ENCODE results near the gene ISG20. TPM values are rescaled to one million over a fixed set of nuclear protein-coding genes. Genes with fewer than 3 reads are reported as not detected.

The ISG20 gene
- total RNA-seq, 1 experiment from 2014 or later = 6.4 TPM

GRCh38 chr15:88613074-88613944 is 25.5 kb upstream of the ISG20 start:
- Histone ChIP-seq H3K4me1 (peaks cover 13% of the 10 kb centered on the region), H3K9me3 (no peaks in the 10 kb centered on the region), H3K27me3 (replicated peaks; ENCODE audit: control insufficient read depth, insufficient read depth, low read length) (no peaks in the 10 kb centered on the region), H3K4me3 (ENCODE audit: low read depth, low read length) (no peak overlapping the region), H3K36me3 (ENCODE audit: control insufficient read depth, insufficient read depth, low read length) (no peaks in the 10 kb centered on the region)
- BruUV-seq (replicated peaks) = no TSS peak
- no peak for DNase-seq
- no peak overlapping the region for H3K4me3 Mint-ChIP-seq (ENCODE audit: unreplicated experiment)
- CTCF ChIA-PET = interaction anchor here (0.6 to 1.1 kb wide), 2 partner anchors 28 to 146 kb away, joined by 3 to 4 read pairs; partner anchors contain the start of genes MRPL46 and MRPS11
- H3K27me3 Mint-ChIP-seq (ENCODE audit: insufficient read depth, unreplicated experiment) = peaks cover 5% of the 10 kb centered on the region
- POLR2A ChIA-PET = no interaction called here
- no peaks in the 10 kb centered on the region for H3K9me3 Mint-ChIP-seq (ENCODE audit: unreplicated experiment)
- intact Hi-C loops (cut with micrococcal nuclease; ENCODE audit: unreplicated experiment) = no loop called here
- no peak overlapping the region for H3K27ac Mint-ChIP-seq (ENCODE audit: unreplicated experiment)
- no peaks in the 10 kb centered on the region for H3K36me3 Mint-ChIP-seq (ENCODE audit: insufficient read depth, unreplicated experiment)
- TF ChIP-seq CTCF (IDR thresholded peaks at IDR 0.05; ENCODE audit: insufficient read depth in 1 of 2, low read depth in 1 of 2, low read length in 1 of 2, severe bottlenecking in 1 of 2, unreplicated experiment in 1 of 2) = no peak
- H3K4me1 Mint-ChIP-seq (ENCODE audit: low read depth, unreplicated experiment) = no peaks in the 10 kb centered on the region

GRCh38 chr15:88615303-88616107 is 23.3 kb upstream of the ISG20 start:
- DNase-seq = no peak
- Histone ChIP-seq H3K4me1 (peaks cover 13% of the 10 kb centered on the region), H3K4me3 (ENCODE audit: low read depth, low read length) (no peak overlapping the region), H3K27me3 (replicated peaks; ENCODE audit: control insufficient read depth, insufficient read depth, low read length) (no peaks in the 10 kb centered on the region), H3K36me3 (ENCODE audit: control insufficient read depth, insufficient read depth, low read length) (no peaks in the 10 kb centered on the region), H3K9me3 (no peaks in the 10 kb centered on the region)
- CTCF ChIA-PET = interaction anchor here (0.7 to 2.0 kb wide), 2 partner anchors 23 to 113 kb away, joined by 4 to 6 read pairs; partner anchors contain the start of gene ISG20
- H3K27me3 Mint-ChIP-seq (ENCODE audit: insufficient read depth, unreplicated experiment) = no peaks in the 10 kb centered on the region
- no peak overlapping the region for H3K4me3 Mint-ChIP-seq (ENCODE audit: unreplicated experiment)
- no peaks in the 10 kb centered on the region for H3K4me1 Mint-ChIP-seq (ENCODE audit: low read depth, unreplicated experiment)
- BruUV-seq (replicated peaks) = no TSS peak
- H3K36me3 Mint-ChIP-seq (ENCODE audit: insufficient read depth, unreplicated experiment) = no peaks in the 10 kb centered on the region
- POLR2A ChIA-PET = interaction anchor here (1.0 kb wide), 1 partner anchor 156 kb away, joined by 3 read pairs; no protein-coding TSS in a partner anchor
- intact Hi-C loops (cut with micrococcal nuclease; ENCODE audit: unreplicated experiment) = no loop called here
- no peak for TF ChIP-seq CTCF (IDR thresholded peaks at IDR 0.05; ENCODE audit: insufficient read depth in 1 of 2, low read depth in 1 of 2, low read length in 1 of 2, severe bottlenecking in 1 of 2, unreplicated experiment in 1 of 2)
- H3K9me3 Mint-ChIP-seq (ENCODE audit: unreplicated experiment) = no peaks in the 10 kb centered on the region
- no peak overlapping the region for H3K27ac Mint-ChIP-seq (ENCODE audit: unreplicated experiment)

GRCh38 chr15:88616240-88616639 is 22.6 kb upstream of the ISG20 start:
- Histone ChIP-seq H3K36me3 (ENCODE audit: control insufficient read depth, insufficient read depth, low read length) (no peaks in the 10 kb centered on the region), H3K4me3 (ENCODE audit: low read depth, low read length) (no peak overlapping the region), H3K9me3 (no peaks in the 10 kb centered on the region), H3K4me1 (peaks cover 13% of the 10 kb centered on the region), H3K27me3 (replicated peaks; ENCODE audit: control insufficient read depth, insufficient read depth, low read length) (no peaks in the 10 kb centered on the region)
- no TSS peak for BruUV-seq (replicated peaks)
- Mint-ChIP-seq H3K27me3 (ENCODE audit: insufficient read depth, unreplicated experiment) (no peaks in the 10 kb centered on the region), H3K4me3 (ENCODE audit: unreplicated experiment) (no peak overlapping the region), H3K4me1 (ENCODE audit: low read depth, unreplicated experiment) (no peaks in the 10 kb centered on the region), H3K27ac (ENCODE audit: unreplicated experiment) (no peak overlapping the region), H3K9me3 (ENCODE audit: unreplicated experiment) (no peaks in the 10 kb centered on the region), H3K36me3 (ENCODE audit: insufficient read depth, unreplicated experiment) (peaks cover 5% of the 10 kb centered on the region)
- POLR2A ChIA-PET = interaction anchor here (1.0 kb wide), 1 partner anchor 157 kb away, joined by 3 read pairs; no protein-coding TSS in a partner anchor
- intact Hi-C loops (cut with micrococcal nuclease; ENCODE audit: unreplicated experiment) = no loop called here
- CTCF ChIA-PET = interaction anchor here (0.7 kb wide), 1 partner anchor 114 kb away, joined by 4 read pairs; no protein-coding TSS in a partner anchor
- no peak for DNase-seq
- TF ChIP-seq CTCF (IDR thresholded peaks at IDR 0.05; ENCODE audit: insufficient read depth in 1 of 2, low read depth in 1 of 2, low read length in 1 of 2, severe bottlenecking in 1 of 2, unreplicated experiment in 1 of 2) = no peak
